CD4-positive, alpha-beta T cell treated with Interleukin-15 for 1 hour (primary cell): ENCODE results near the gene MAP7.
"Not testable (repeated sequence)": the region's sequence is repeated elsewhere in the genome, so short reads cannot be mapped to it uniquely, and the experiment has no call there.

Experiments
- DNase-seq: peaks from one replicate; pipeline ENCODE4 v3.0.0-alpha.2; 2020

The MAP7 gene

GRCh38 chr6:136412410-136412809 lies 137.8 kb downstream of the MAP7 start:
- DNase-seq, result no peak

GRCh38 chr6:136411453-136412354 lies 138.5 kb downstream of the MAP7 start:
- no peak for DNase-seq

- DNase-seq, result no peak
Measured at GRCh38 chr6:136411025-136411325, 139.2 kb downstream of the MAP7 start.

- no peak for DNase-seq
Measured at GRCh38 chr6:136410201-136411024, 139.8 kb downstream of the MAP7 start.

GRCh38 chr6:136409597-136409996 lies 140.6 kb downstream of the MAP7 start:
- DNase-seq, result no peak

- DNase-seq, result no peak
Measured at GRCh38 chr6:136408204-136408603, 142.0 kb downstream of the MAP7 start.

GRCh38 chr6:136405420-136406029 lies 144.7 kb downstream of the MAP7 start:
- no peak for DNase-seq

GRCh38 chr6:136404627-136405419 lies 145.4 kb downstream of the MAP7 start:
- no peak for DNase-seq

GRCh38 chr6:136404007-136404406 lies 146.2 kb downstream of the MAP7 start:
- DNase-seq, result no peak

- no peak for DNase-seq
Measured at GRCh38 chr6:136403110-136403980, 146.9 kb downstream of the MAP7 start.

- DNase-seq, result no peak
Measured at GRCh38 chr6:136401749-136402148, 148.5 kb downstream of the MAP7 start.

GRCh38 chr6:136401236-136401635 lies 149.0 kb downstream of the MAP7 start:
- DNase-seq, result not testable (repeated sequence)

GRCh38 chr6:136398453-136398852 lies 151.8 kb downstream of the MAP7 start:
- DNase-seq, result no peak

- no peak for DNase-seq
Measured at GRCh38 chr6:136396908-136397307, 153.3 kb downstream of the MAP7 start.

- DNase-seq, result not testable (repeated sequence)
Measured at GRCh38 chr6:136390959-136391358, 159.3 kb downstream of the MAP7 start.

- no peak for DNase-seq
Measured at GRCh38 chr6:136387316-136387715, 162.9 kb downstream of the MAP7 start.

GRCh38 chr6:136383268-136383937 lies 166.8 kb downstream of the MAP7 start:
- no peak for DNase-seq

- DNase-seq, result no peak
Measured at GRCh38 chr6:136382676-136383252, 167.5 kb downstream of the MAP7 start.

- DNase-seq, result no peak
Measured at GRCh38 chr6:136378888-136379287, 171.3 kb downstream of the MAP7 start.

- DNase-seq, result not testable (repeated sequence)
Measured at GRCh38 chr6:136375836-136376235, 174.4 kb downstream of the MAP7 start.

GRCh38 chr6:136371959-136372358 lies 178.3 kb downstream of the MAP7 start:
- no peak for DNase-seq
